NCI-H2107 (cell line): ENCODE measurements around the gene RAB3GAP2.
A peak's percentile ranks its signal among the peaks of the same experiment; 100 is the strongest.
"Not testable (repeated sequence)": the region's sequence is repeated elsewhere in the genome, so short reads cannot be mapped to it uniquely, and the experiment has no call there.

Experiments
- DNase-seq: peaks from one replicate; lab custom pipeline; 2025; lab: John Stamatoyannopoulos, UW

RAB3GAP2 gene

GRCh38 chr1:220272047-220272840 is at the start of gene RAB3GAP2:
RAB3GAP2 (minus strand) TSS chr1:220272453; CDS start chr1:220272337, 116 bp downstream.
- DNase-seq = peak; percentile 96

GRCh38 chr1:220321758-220322157 is 49.5 kb upstream of the RAB3GAP2 start:
- DNase-seq = no peak

GRCh38 chr1:220320709-220321108 is 48.5 kb upstream of the RAB3GAP2 start:
- no peak for DNase-seq

- no peak for DNase-seq
These were observed 46.4 kb upstream of the RAB3GAP2 start for GRCh38 chr1:220318673-220319072.

GRCh38 chr1:220317161-220317560 is 44.9 kb upstream of the RAB3GAP2 start:
- DNase-seq = no peak

GRCh38 chr1:220316305-220316704 is 44.1 kb upstream of the RAB3GAP2 start:
- DNase-seq = no peak

- DNase-seq = no peak
These were observed 43.0 kb upstream of the RAB3GAP2 start for GRCh38 chr1:220315070-220315839.

GRCh38 chr1:220313576-220313975 is 41.3 kb upstream of the RAB3GAP2 start:
- DNase-seq = no peak

GRCh38 chr1:220310147-220310546 is 37.9 kb upstream of the RAB3GAP2 start:
- DNase-seq = not testable (repeated sequence)

- DNase-seq = no peak
These were observed 35.4 kb upstream of the RAB3GAP2 start for GRCh38 chr1:220307607-220308006.

GRCh38 chr1:220306339-220306738 is 34.1 kb upstream of the RAB3GAP2 start:
- DNase-seq = no peak

- DNase-seq = no peak
These were observed 31.6 kb upstream of the RAB3GAP2 start for GRCh38 chr1:220303871-220304270.

GRCh38 chr1:220301630-220302029 is 29.4 kb upstream of the RAB3GAP2 start:
- DNase-seq = no peak

- peak; percentile 52 for DNase-seq
These were observed 28.3 kb upstream of the RAB3GAP2 start for GRCh38 chr1:220300442-220301121.

GRCh38 chr1:220299337-220299736 is 27.1 kb upstream of the RAB3GAP2 start:
- DNase-seq = no peak

GRCh38 chr1:220298470-220299205 is 26.4 kb upstream of the RAB3GAP2 start:
- DNase-seq = no peak

GRCh38 chr1:220296981-220297380 is 24.7 kb upstream of the RAB3GAP2 start:
- no peak for DNase-seq

GRCh38 chr1:220294846-220295301 is 22.6 kb upstream of the RAB3GAP2 start:
- DNase-seq = no peak

GRCh38 chr1:220291580-220291979 is 19.3 kb upstream of the RAB3GAP2 start:
- no peak for DNase-seq

- DNase-seq = no peak
These were observed 18.0 kb upstream of the RAB3GAP2 start for GRCh38 chr1:220290140-220290761.

GRCh38 chr1:220287129-220287528 is 14.9 kb upstream of the RAB3GAP2 start:
- DNase-seq = no peak
